GM10847 (cell line): ENCODE measurements around the gene NPBWR2.

Experiments
- POLR2A ChIP-seq: IDR thresholded peaks from 2 replicates; pipeline ENCODE4 v1.6.1; 2011; ENCODE audit not compliant: insufficient read length; ENCODE audit errors: extremely low read depth

Gene NPBWR2

DNA sequence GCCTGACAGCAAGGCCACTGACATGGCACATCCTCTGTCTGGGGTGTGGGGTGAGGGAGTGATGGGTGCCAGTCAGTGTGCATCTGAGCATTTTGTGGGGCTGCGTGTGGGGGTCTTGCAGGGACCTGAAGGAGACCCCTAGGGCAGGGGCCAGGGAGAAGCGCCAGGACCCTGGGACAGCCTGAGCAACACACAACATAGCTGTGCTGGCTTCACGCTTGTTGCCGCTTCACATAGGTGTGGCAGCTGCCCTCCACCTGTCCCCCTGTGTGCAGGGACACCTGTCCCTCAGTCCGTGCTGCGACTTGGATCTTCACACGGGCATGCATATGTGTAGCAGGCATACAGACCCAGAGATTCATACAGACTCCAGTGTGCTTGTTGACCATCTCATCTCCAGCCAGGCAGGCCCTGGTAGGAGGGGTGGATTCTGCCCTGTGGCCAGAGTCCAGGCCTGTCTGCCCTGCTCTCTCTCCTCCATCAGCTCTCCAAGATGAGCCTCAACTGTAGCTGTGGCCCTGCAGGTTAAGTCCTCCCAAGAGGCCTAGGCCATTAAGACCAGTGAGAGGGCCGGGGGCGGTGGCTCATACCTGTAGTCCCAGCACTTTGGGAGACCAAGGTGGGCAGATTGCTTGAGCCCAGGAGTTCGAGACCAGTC lies 3.2 kb upstream of the NPBWR2 start:
- TF ChIP-seq POLR2A = no peak

DNA sequence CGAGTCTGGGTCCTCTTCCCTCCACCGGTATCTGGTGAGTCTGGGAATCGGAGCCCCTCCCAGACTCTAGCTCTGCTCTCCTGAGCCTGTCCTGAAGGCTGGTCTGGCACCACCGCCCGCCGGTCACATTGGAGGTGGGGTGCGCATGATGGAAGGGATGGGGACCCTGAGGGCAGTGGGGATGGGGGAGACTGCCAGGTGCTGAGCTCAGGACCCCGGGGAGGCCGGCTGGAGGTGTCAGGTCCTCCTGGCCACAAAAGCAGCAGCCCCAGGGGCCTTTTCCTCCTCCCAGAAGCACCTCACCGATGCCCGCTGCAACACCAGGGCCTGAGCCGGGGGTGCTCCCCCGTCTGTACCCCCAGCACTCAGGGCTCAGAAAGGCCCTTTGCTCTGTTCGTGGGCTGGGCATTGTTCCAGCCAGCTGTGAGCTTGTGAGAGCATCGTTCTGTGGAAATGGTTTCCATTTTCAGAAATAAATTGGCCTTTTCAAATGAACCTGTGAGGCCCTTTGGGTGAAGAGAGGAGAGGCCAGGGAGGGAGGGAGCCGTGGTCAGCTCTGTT lies 2.5 kb upstream of the NPBWR2 start:
- no peak for TF ChIP-seq POLR2A

DNA sequence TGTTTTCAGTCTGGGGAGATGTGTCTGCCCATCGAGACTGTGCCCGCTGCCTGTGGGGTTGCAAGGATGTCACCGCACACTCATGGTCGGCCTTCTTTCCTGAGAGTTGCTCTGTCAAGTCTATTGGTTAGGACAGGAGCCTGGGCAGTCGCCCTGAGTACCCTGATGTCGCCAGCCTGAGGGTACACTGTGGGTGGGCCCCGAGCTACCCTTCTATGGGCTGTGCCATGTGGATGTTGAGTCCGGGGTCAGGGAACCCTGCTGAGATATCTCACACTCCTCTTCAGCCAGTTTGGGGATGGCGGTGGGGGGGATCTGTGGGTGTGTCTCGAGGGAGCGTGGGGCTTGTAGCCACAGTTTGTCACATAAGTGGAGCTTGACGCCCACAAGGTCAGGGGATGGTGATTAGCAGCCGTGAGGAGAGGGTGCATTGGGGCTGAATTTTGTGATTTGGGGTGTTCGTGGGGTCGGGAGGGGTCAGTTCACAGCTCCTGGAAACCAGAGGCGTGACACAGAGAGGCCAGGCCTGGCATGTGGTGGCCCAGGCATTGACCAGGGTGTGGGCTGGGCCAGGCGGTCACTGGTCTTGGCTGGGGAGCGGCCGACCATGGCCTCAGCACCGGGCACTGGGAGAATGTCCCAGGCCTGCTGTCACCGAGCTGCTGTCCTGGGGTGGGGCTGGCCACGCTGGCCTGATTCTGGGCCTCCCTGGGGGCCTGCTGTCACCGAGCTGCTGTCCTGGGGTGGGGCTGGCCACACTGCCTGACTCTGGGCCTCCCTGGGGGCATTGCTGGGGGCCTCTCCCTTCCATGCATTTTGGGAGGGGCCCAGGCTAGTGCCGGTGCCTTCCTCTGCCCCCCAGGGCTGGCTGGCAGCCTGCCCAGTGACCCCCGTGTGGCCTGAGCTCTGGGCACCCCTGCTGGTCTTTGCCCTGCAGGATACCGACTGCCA lies 1.6 kb upstream of the NPBWR2 start:
- no peak for TF ChIP-seq POLR2A

DNA sequence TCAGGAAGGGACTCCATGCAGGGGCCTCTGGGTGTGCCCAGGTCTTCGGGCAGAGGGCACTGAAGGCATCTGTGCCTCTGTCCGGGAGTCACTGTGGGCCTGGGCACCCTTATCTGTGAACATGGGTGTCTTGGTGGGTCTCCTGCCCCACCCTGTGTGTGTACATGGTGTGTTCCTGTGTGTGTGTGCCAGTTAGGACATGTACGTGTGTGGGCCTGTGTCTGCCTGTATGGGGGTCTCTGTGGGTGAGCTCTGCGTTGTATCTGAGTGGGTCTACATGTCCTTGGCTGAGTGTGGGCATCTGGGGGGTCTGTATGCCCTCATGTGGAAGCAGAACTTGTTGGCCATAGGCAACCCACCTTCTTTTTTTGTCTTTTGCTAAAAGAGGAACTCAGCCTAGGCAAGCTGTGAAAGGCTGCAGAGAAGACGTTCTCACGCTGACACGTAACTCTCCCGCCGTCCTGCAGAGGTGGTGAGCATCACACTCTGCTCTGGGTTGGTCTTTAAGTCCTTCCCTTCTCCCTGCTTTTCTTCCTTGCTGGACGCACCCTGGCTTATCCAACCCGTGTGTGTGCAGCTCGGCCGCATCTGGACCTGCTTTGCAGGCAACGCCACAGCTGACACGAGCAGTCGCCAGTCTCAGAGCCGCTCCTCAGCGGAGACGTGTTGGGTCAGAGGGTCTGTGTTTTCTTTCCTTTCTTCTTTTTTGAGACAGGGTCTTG lies 532 bp upstream of the NPBWR2 start:
- no peak for TF ChIP-seq POLR2A

DNA sequence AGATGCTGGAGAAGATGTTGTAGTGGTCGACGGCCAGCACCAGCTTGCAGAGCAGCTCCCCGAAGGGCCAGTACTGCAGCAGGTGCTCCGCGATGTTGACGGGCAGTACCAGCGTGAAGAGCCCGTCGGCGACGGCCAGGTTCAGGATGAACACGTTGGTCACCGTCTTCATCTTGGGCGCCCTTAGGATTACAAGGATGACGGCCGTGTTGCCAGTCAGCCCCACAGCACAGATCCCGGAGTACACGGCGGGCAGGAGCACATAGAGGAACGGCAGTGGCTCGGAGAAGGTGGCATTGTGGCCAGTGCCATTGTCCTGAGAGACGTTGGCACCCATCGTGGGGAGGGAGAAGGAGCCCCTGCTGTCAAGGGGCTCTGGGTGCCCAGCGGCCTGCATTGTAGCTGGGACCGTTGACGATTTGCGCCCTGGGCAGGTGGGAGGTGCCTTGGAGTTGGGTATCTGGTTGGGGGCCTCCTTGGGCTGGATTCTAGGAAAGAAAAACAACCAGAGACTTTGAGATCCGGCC lies 867 bp downstream of the NPBWR2 start:
- no peak for TF ChIP-seq POLR2A

DNA sequence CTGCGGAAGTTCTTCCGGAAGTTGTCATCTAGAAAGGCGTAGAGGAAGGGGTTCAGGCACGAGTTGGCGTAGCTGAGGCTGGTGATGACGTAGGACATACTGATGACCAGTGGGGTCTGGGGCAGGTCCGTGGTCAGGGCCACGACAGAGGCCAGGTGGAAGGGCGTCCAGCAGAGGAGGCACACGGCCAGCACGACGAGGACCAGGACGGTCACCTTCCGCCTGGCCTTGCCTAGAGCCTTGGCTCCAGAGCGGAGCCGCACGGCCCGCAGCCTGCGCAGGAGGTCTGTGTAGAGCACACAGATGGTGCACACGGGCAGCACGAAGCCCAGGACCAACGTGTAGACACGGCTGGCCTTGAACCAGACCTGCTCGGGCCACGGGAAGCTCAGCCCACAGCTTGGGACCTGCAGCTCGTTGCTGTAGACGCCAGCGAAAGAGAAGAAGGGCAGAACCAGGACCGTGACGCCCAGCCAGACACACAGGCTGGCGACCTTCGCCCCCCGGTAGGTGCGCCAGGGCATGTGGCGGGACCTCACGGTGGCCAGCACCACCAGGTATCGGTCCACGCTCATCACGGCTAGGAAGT lies 1.4 kb downstream of the NPBWR2 start:
- TF ChIP-seq POLR2A = no peak

DNA sequence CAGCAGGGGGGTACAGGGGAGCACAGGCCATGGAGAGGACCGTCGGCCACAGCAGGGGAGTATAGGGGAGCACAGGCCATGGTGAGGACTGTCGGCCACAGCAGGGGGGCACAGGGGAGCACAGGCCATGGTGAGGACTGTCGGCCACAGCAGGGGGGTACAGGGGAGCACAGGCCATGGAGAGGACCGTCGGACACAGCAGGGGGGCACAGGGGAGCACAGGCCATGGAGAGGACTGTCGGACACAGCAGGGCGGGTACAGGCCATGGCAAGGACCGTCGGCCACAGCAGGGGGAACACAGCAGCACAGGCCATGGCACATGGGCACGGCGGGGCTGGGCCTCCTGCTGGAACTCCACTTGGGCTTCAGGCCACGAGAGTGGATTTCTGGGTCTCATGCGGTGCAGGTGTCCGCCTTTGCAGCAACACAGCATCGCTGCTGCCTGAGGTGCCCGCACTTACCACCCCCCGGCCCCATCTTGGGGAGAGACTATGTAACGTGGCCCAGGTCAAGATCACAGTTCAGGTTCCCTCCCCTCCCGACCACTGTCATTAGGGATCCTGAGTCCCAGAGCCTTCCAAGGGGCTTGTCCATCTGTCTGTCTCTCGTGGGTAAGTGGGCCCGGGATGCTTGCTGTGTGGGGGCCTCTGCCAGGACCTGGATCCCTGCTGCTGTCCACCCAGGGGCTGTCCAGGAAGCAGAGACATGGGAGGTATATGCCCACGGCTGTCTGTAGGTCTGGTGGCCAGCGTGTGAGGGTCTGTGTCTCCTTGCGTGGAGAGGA lies 2.5 kb downstream of the NPBWR2 start:
- no peak for TF ChIP-seq POLR2A

DNA sequence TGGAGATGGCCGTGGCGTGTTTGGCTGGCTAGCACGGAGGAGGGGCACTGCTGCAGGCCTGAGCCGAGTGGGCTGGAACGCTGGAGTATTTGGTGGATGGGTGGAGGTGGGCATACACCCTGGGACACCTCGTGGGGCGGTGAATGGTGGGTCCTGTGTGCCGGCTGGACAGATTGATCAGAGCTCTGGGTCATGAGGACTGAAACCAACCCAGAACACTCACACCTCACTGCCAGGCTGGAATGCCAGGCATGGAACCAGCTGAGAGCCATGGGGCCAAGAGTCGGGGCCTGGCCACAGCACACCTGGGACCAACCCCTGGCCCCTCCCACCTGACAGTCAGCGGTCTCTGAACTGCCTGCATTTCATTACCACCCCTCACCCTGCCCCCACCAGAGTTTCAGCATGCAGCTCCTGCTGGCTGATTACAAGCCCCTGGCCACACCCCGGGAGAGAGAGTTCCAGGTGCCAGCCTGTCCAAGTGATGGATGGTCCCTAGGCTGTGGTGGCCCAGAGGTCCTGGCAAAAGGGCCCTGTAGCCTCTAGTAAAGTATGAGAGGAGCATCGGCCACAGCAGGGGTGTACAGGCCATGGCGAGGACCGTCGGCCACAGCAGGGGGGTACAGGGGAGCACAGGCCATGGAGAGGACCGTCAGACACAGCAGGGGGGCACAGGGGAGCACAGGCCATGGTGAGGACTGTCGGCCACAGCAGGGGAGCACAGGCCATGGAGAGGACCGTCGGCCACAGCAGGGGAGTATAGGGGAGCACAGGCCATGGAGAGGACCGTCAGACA lies 3.3 kb downstream of the NPBWR2 start:
- TF ChIP-seq POLR2A = no peak

DNA sequence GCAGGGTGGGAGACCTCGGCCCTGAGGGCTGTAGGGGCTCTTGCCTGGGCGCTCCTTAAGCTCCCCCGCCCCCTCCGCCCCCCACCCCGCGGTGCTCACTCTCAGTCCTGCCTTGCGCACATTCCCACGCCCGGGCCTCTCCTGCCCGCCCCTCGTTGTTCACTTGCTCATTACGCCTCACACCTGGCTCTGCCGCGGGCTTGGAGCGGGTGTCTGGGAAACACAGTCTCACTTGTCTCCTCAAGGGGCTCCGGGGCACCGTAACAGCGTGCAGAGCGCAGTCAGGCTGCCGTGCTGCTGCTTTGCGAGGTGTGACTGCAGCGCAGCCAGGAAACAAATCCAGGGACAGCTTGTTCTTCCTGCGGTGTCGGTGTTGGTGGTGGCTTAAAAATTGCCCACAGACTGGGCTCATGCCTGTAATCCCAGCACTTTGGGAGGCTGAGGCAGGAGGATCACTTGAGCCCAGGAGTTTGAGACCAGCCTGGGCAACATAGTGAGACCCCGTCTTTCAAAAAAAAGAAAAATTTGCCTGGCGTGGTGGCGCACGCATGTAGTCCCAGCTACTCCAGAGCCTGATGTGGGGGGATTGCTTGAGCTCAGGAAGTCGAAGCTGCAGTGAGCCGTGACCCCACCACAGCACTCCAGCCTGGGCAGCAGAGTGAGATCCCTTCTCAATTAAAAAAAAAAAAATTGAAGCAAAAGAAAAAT lies 4.6 kb downstream of the NPBWR2 start:
- TF ChIP-seq POLR2A = no peak

DNA sequence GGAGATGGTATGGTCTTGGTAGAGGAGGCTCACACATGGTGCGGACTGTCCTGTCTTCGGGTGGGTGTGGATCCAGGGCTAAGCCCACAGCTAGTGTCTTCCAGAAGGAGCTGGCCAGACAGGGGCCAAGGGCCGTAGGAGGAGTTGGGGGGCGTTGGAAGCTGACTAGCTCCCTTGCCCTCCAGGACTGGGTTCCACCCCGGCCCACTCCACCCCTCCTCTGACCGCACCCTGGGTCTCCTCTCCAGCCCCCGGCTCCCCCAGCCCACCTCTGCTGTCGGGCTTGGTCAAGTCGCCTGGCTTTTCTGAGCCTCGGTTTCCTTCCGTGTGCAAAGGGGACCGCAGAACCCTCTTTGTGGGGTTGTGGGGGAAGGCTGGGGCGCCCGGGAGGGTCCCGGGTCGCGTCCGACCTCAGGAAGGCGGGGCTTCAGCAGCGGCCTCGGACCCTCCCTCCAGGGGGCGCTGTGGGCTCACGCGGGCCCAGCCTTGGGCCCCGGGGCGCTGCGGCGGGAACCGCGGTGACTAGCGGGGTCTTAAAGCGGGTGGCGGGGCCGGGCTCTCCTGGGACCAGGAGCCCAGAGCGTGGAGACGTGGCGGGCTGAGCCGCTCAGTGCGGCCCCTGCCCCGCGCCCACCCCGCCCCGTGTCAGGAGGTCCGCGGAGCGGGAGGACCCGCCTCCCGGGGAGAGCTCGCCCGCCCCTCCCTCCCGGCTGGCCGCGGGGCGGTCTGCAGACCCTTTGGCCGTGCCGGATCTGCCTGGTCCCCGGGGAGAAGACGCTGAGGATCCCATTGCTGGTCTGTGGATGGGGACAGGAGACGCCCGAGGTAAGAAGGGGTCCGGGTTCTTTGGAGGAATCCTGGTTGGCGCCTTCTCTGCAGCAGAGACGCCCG lies 5.4 kb downstream of the NPBWR2 start:
- TF ChIP-seq POLR2A = no peak

DNA sequence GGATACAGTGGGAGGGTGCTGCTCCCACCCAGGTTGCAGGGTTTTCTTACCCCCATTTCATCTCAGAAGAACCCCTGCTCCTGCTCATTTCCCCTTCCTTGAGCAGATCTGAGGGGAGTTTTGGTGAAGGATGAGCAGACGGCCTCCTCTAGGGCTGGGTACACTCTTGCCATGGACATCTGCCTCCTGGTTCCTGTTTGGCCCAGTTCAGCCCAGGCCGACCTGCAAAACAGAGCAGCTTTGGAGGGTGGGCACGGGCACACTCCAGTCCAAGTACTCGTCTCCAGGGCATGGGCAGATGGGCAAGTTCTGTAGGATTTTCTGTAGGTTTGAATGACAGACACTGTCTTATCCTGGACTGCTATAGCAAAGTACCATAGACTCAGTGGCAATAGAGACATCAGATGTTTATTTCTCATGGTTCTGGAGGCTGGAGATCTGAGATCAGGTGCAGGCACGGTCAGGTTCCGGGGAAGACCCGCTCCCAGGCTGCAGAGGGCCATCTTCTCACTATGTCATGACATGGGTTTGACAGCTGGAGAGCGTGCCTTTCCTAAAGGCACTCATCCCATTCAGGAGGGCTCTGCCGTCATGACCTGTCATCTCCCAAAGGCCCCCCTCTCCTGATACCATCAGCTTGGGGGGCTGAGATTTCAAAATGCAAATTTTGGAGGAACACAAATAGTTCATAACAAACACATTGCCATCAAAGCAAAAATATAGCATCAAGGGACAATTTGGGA lies 6.2 kb downstream of the NPBWR2 start:
- TF ChIP-seq POLR2A = no peak
